Sigmoid colon (tissue), 4 donors: Measurements from ENCODE around the gene RHOC.

Source experiments
- CTCF ChIP-seq, 4 experiments: fragments of 450-650 bp in 3 of 4; fragments of 200-600 bp in 1 of 4; IDR thresholded peaks; one replicate each; pipeline ENCODE4 v1.5.1; 2016 to 2019; ENCODE audit warnings: antibody characterized with exemption in 4 of 4, mild to moderate bottlenecking in 3 of 4, moderate library complexity in 2 of 4
- EP300 ChIP-seq, 4 donors: sonication (generic); formaldehyde crosslinking; IDR thresholded peaks; one replicate each; pipeline ENCODE4 v1.6.1; 2017; ENCODE audit warnings: antibody characterized with exemption in 4 of 4
- POLR2A ChIP-seq, 2 donors: fragments of 450-650 bp; IDR thresholded peaks; one replicate each; pipeline ENCODE4 v1.6.1; 2016; ENCODE audit warnings: antibody characterized with exemption in 2 of 2, mild to moderate bottlenecking in 2 of 2, moderate library complexity in 2 of 2
- POLR2AphosphoS5 ChIP-seq, 4 donors: sonication (generic); formaldehyde crosslinking; IDR thresholded peaks; one replicate each; pipeline ENCODE4 v1.6.1; 2017; ENCODE audit warnings: antibody characterized with exemption in 4 of 4

GRCh38 chr1:112678605-112679004, 28.3 kb downstream of the RHOC start:
- TF ChIP-seq CTCF (IDR thresholded peaks at IDR 0.05) (no peak), EP300 (IDR thresholded peaks at IDR 0.05) (no peak), POLR2A (IDR thresholded peaks at IDR 0.05) (no peak), POLR2AphosphoS5 (IDR thresholded peaks at IDR 0.05) (no peak)
